Ramos (cell line): ENCODE measurements around the gene CACNG8.
"Not testable (repeated sequence)": the region's sequence is repeated elsewhere in the genome, so short reads cannot be mapped to it uniquely, and the experiment has no call there.

Experiments used
- in situ Hi-C: fragments of 300-500 bp; cut with MboI; formaldehyde crosslinking; loops from one replicate; pipeline ENCODE4 v1.14.3; 2022; ENCODE audit warnings: low sequenced_read_pairs; ENCODE audit not compliant: unreplicated experiment

Gene CACNG8

DNA sequence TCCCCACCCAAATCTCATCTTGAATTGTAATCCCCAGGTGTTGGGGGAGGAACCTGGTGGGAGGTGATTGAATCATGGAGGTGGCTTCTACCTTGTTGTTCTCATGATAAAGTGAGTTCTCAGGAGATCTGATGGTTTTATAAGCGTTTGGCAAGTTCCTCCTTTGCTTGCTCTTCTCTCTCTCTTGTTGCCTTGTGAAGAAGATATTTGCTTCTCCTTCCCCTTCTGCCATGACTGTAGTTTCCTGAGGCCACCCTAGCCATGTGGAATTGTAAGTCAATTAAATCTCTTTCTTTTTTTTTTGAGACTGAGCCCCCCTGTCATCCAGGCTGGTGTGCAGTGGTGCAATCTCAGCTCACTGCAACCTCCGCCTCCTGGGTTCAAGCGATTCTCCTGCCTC lies 66.6 kb downstream of the CACNG8 start:
- in situ Hi-C loops: loop anchor here (10.0 kb wide), 1 partner anchor 114 kb away; no protein-coding TSS in a partner anchor

- in situ Hi-C loops: loop anchor here (10.0 kb wide), 1 partner anchor 115 kb away; no protein-coding TSS in a partner anchor
Observed at GRCh38 chr19:54029930-54030490, 67.3 kb downstream of the CACNG8 start.

DNA sequence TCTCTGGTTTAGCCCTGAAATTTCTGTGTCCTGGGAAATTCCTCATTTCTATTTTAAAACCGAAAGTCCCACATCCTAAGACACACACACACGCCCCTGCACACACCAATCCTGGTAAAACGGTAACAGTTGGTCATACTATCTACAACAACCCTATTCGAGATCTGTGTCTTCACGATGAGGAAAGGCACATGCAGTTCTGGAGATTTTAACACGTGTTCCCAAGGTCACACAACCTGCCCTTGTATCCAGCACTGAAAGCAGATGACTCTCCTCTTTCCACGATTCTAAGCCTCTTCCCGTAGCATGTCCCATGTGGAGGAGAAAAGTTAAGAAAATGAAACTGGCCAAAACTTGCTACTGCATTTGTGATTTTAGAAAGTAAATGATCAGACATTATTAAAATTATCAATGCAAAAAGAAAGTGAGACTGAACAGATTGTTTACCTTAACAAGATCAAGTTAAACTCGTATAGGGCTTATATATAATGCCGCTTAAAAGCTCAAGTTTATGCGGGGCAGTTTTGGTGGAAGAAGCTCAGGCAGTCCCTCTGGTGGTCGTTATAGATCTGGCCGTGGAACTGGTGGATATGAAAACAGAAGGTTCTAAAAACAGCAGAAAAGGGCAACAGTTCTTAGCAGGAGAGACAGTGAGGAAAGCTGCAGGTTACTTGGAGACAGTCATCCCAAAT lies 68.3 kb downstream of the CACNG8 start:
- in situ Hi-C loops: no loop called here

GRCh38 chr19:54035215-54036178 lies 72.8 kb downstream of the CACNG8 start:
- in situ Hi-C loops: no loop called here

GRCh38 chr19:54036542-54036941 lies 73.8 kb downstream of the CACNG8 start:
- in situ Hi-C loops: not testable (repeated sequence)
